Measurements from ENCODE around the gene PWWP2B. TPM values are rescaled to one million over a fixed set of nuclear protein-coding genes. Genes with fewer than 3 reads are reported as not detected.
A peak's percentile ranks its signal among the peaks of the same experiment; 100 is the strongest.

Gene PWWP2B
- total RNA-seq (2021; fragmentation: NEBNext Ultra II Directional; extraction: Animal tissue kit (Norgen Biotek cat#: 25700)), result 10.8 and 11.0 TPM in 2 replicates
- polyA plus RNA-seq (2011; rRNA removed), result 5.3 and 9.4 TPM in 2 replicates
- polyA plus RNA-seq (2011; cell fraction: cytosol; rRNA removed), result 7.2 TPM
- 17.0 TPM for polyA plus RNA-seq (2011; cell fraction: nucleus; rRNA removed)
- polyA plus RNA-seq (2012, experiment 1 of 2), result 4.8 to 8.4 TPM (median 8.0 TPM) in 4 replicates
- polyA plus RNA-seq (2012, experiment 2 of 2), result 6.0 TPM
- 6.0 TPM for polyA plus RNA-seq (2013, experiment 1 of 2)
- 5.5 TPM for polyA plus RNA-seq (2013, experiment 2 of 2)
- 1.2 and 1.4 TPM in 2 replicates for polyA minus RNA-seq (2011; rRNA and poly(A)+ RNA removed)
- 5.2 TPM for polyA minus RNA-seq (2011; cell fraction: cytosol; rRNA and poly(A)+ RNA removed)
- 7.0 TPM for polyA minus RNA-seq (2011; cell fraction: nucleus; rRNA and poly(A)+ RNA removed)
- long read RNA-seq, experiment 1, partial matches to known transcripts, result 4 of 5 reads
- long read RNA-seq, experiment 1, other reads (novel, unspliced or antisense), result 1 of 5 reads
- long read RNA-seq, experiment 2, result 0 reads

- H2BK120ac ChIP-seq (replicated peaks; ENCODE audit: low read depth, low read length), result no peak within 1 kb of the TSS
- H3K36me3 ChIP-seq (ENCODE audit: control insufficient read depth in 2 of 4, insufficient read depth in 4 of 4, low read length in 3 of 4), result no peaks in the 10 kb centered on the region
- POLR2A ChIA-PET (ENCODE audit: partially characterized antibody), result interaction anchor here (1.0 to 2.4 kb wide), 2 partner anchors 10 to 21 kb away, joined by 3 to 21 read pairs; no protein-coding TSS in a partner anchor
- H4K8ac ChIP-seq (ENCODE audit: extremely low read depth, insufficient read depth, low read length), result peak within 1 kb of the TSS; percentile 71; the same call in 1 of the 2 replicates
- no peaks in the 10 kb centered on the region for H3K9me3 ChIP-seq (ENCODE audit: insufficient read depth in 2 of 2, low read depth in 1 of 2, low read length in 1 of 2)
- no peak for FAIRE-seq
- no CpG with 5 or more reads among the region's 86 CpGs for WGBS, 2 experiments (ENCODE audit: extremely low coverage in 1 of 2, insufficient coverage in 1 of 2, insufficient read length in 1 of 2, insufficient replicate concordance in 2 of 2, low coverage in 1 of 2, low lambda C conversion rate in 2 of 2, missing lambda C conversion rate in 1 of 2)
- H4K91ac ChIP-seq (replicated peaks; ENCODE audit: insufficient read length, low read length), result no peak within 1 kb of the TSS
- peaks cover 0 to 5% of the 10 kb centered on the region in 2 experiments for H4K20me1 ChIP-seq (replicated peaks in 1 of 2; ENCODE audit: control insufficient read depth in 1 of 2, insufficient read depth in 2 of 2, low read length in 2 of 2)
- peak within 1 kb of the TSS; percentile 71; the same call in 1 of the 2 replicates for H2BK12ac ChIP-seq (ENCODE audit: low read depth, low read length)
- no peak within 1 kb of the TSS for H4K5ac ChIP-seq (ENCODE audit: insufficient read length, low read depth, low read length)
- peak within 1 kb of the TSS; percentile 70 to 87 for H3K4me2 ChIP-seq (ENCODE audit: insufficient read depth in 1 of 2, low read depth in 2 of 2, low read length in 2 of 2)
- H3K79me1 ChIP-seq (ENCODE audit: low read depth, low read length), result no peaks in the 10 kb centered on the region; the same call in 1 of the 2 replicates
- H2BK15ac ChIP-seq (ENCODE audit: low read length), result no peak within 1 kb of the TSS
- H2BK20ac ChIP-seq (ENCODE audit: low read length), result no peak within 1 kb of the TSS
- peaks cover 0 to 26% (median 16%) of the 10 kb centered on the region in 4 experiments; a peak in 6 of 7 replicates for H3K4me1 ChIP-seq (replicated peaks in 1 of 4; ENCODE audit: control insufficient read depth in 3 of 4, insufficient read depth in 4 of 4, low read length in 3 of 4)
- TF ChIP-seq RXRA (IDR thresholded peaks at IDR 0.05; ENCODE audit: insufficient read depth, low read depth, low read length) (no peak), KDM4A (IDR thresholded peaks at IDR 0.05; ENCODE audit: low read depth, low read length, severe bottlenecking) (peak; percentile 33)
- peak within 1 kb of the TSS; percentile 33 for H3K56ac ChIP-seq (replicated peaks; ENCODE audit: insufficient read length, low read depth, low read length)
- peak within 1 kb of the TSS; percentile 35 to 71 (median 40) for H3K4me3 ChIP-seq (ENCODE audit: extremely low read depth in 1 of 4, insufficient read depth in 2 of 4, low read depth in 3 of 4, low read length in 4 of 4)
- H2AFZ ChIP-seq (ENCODE audit: low read length), result no peak within 1 kb of the TSS; the same call in 1 of the 2 replicates
- H3K27me3 ChIP-seq (replicated peaks in 1 of 4; ENCODE audit: control insufficient read depth in 3 of 4, extremely low read depth in 1 of 4, insufficient read depth in 3 of 4, low read length in 3 of 4), result peaks cover 0 to 10% (median 2%) of the 10 kb centered on the region in 4 experiments; a peak in 4 of 7 replicates
- no peaks in the 10 kb centered on the region for H3K79me2 ChIP-seq (ENCODE audit: control insufficient read depth in 1 of 2, insufficient read depth in 2 of 2, low read length in 2 of 2)
- CTCF ChIA-PET (ENCODE audit: partially characterized antibody), result interaction anchor here (0.9 to 1.6 kb wide), 2 partner anchors 14 to 26 kb away, joined by 3 to 5 read pairs; no protein-coding TSS in a partner anchor
- no peak within 1 kb of the TSS for H3K4ac ChIP-seq (replicated peaks; ENCODE audit: insufficient read length, low read depth, low read length)
- H2AK5ac ChIP-seq (ENCODE audit: low read depth, low read length), result no peak within 1 kb of the TSS
- H3K9ac ChIP-seq (replicated peaks in 1 of 4; ENCODE audit: extremely low read depth in 1 of 4, low read depth in 3 of 4, low read length in 3 of 4), result peak within 1 kb of the TSS in 3 of 4 experiments; percentile 13 to 33 (median 14); a peak in 1 of 7 replicates
- no peak for DNase-seq (ENCODE audit: low read depth in 1 of 2, low spot score in 2 of 2)
- peaks cover 8% of the 10 kb centered on the region for H3K23me2 ChIP-seq (ENCODE audit: low read depth, low read length)
- H3K18ac ChIP-seq (ENCODE audit: extremely low read depth, low read length), result peak within 1 kb of the TSS; percentile 78
- no peak within 1 kb of the TSS for H3K27ac ChIP-seq (ENCODE audit: low read depth, low read length)
- no peak within 1 kb of the TSS for H3K23ac ChIP-seq (ENCODE audit: insufficient read length)
- no peak within 1 kb of the TSS for H2BK5ac ChIP-seq (ENCODE audit: low read depth, low read length)
- H3K14ac ChIP-seq (ENCODE audit: insufficient read length), result no peak within 1 kb of the TSS
Measured at GRCh38 chr10:132397036-132397541, at the start of gene PWWP2B. Gene PWWP2B (plus strand): TSS chr10:132397200. CDS start chr10:132397227, 27 bp downstream.

Measured in H1 (cell line).